Measurements from ENCODE around the gene PSMF1.

The PSMF1 gene

DNA sequence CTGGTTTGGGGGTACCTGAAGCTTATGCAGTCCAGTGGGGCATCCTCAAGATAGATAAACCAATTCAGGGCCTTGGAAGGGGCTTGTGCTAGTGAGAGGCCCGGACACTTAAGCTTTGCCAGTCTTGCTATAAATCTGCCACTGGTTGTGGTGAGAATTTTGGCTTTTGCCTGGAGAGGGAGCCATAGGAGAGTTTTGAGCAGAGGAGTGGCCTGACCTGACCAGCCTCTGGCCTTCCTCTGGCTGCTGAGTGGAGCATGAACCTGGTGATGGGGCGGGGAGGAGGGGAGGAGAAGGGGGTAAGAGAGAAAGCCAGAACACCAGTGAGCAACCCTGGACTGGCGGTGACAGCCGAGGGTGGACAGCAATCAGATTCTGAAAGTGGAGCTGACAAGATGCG is 59.3 kb downstream of the PSMF1 start:
- no peak overlapping the region for H3K4me3 ChIP-seq (ENCODE audit: low read depth, low read length)
- DNase-seq (ENCODE audit: low read depth, low spot score): no peak
- in situ Hi-C loops (cut with HindIII; ENCODE audit: low sequenced_read_pairs): no loop called here
- TF ChIP-seq, protein P1, sequence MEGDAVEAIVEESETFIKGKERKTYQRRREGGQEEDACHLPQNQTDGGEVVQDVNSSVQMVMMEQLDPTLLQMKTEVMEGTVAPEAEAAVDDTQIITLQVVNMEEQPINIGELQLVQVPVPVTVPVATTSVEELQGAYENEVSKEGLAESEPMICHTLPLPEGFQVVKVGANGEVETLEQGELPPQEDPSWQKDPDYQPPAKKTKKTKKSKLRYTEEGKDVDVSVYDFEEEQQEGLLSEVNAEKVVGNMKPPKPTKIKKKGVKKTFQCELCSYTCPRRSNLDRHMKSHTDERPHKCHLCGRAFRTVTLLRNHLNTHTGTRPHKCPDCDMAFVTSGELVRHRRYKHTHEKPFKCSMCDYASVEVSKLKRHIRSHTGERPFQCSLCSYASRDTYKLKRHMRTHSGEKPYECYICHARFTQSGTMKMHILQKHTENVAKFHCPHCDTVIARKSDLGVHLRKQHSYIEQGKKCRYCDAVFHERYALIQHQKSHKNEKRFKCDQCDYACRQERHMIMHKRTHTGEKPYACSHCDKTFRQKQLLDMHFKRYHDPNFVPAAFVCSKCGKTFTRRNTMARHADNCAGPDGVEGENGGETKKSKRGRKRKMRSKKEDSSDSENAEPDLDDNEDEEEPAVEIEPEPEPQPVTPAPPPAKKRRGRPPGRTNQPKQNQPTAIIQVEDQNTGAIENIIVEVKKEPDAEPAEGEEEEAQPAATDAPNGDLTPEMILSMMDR (IDR thresholded peaks at IDR 0.05; ENCODE audit: low read depth, low read length): no peak

- in situ Hi-C loops (cut with HindIII; ENCODE audit: low sequenced_read_pairs): no loop called here
- DNase-seq (ENCODE audit: low read depth, low spot score): no peak
- no peak overlapping the region for H3K4me3 ChIP-seq (ENCODE audit: low read depth, low read length)
- TF ChIP-seq, protein P1 (IDR thresholded peaks at IDR 0.05; ENCODE audit: low read depth, low read length): no peak
These were observed 59.7 kb downstream of the PSMF1 start for GRCh38 chr20:1178103-1178502.

- no peak overlapping the region for H3K4me3 ChIP-seq (ENCODE audit: low read depth, low read length)
- DNase-seq (ENCODE audit: low read depth, low spot score): no peak
- in situ Hi-C loops (cut with HindIII; ENCODE audit: low sequenced_read_pairs): no loop called here
- TF ChIP-seq, protein P1 (IDR thresholded peaks at IDR 0.05; ENCODE audit: low read depth, low read length): no peak
These were observed 60.2 kb downstream of the PSMF1 start for GRCh38 chr20:1178623-1179022.

DNA sequence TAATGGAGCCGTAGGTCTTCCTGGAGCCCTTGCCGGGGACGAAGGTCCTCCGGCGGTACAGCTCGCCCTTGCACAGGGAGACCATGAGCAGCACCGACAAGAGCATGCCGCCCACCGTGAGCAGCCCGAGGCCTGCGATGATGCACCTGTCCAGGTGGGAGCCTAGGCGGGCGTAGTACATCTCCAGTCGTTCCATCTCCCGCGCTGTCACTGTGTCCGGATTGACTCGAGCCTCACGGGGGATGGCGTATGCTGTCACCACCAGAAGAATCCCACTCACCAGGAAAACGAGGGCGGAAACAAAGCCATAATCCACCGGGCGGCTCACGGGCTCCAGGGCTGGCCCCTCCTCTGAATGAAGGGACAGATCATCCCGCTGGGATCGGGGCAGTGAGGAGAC is 62.5 kb downstream of the PSMF1 start:
- H3K4me3 ChIP-seq (ENCODE audit: low read depth, low read length): no peak overlapping the region
- in situ Hi-C loops (cut with HindIII; ENCODE audit: low sequenced_read_pairs): no loop called here
- TF ChIP-seq, protein P1 (IDR thresholded peaks at IDR 0.05; ENCODE audit: low read depth, low read length): no peak
- DNase-seq (ENCODE audit: low read depth, low spot score): no peak

DNA sequence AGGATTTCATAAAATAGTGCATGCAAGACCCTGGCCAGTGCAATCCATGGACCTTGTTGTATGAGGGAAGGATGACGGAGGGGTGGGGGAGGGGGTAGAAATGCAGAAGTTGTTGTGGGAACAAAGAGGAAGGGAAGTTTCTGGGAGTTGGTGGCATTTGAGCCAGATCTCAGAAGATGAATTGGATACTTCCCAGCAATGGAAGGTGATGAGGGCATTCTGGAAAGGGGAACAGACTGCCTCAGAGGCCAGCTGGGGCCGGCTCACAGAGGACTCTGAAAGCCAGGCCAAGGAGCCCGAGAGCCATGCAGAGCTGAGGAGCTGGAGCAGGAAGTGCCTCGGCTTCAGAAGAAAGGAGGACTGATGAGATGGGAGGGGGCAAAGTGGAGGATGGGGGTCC is 63.7 kb downstream of the PSMF1 start:
- in situ Hi-C loops (cut with HindIII; ENCODE audit: low sequenced_read_pairs): no loop called here
- TF ChIP-seq, protein P1 (IDR thresholded peaks at IDR 0.05; ENCODE audit: low read depth, low read length): no peak
- no peak overlapping the region for H3K4me3 ChIP-seq (ENCODE audit: low read depth, low read length)

GRCh38 chr20:1183153-1183552 is 64.8 kb downstream of the PSMF1 start:
- in situ Hi-C loops (cut with HindIII; ENCODE audit: low sequenced_read_pairs): no loop called here
- no peak for DNase-seq (ENCODE audit: low read depth, low spot score)
- TF ChIP-seq, protein P1 (IDR thresholded peaks at IDR 0.05; ENCODE audit: low read depth, low read length): no peak
- no peak overlapping the region for H3K4me3 ChIP-seq (ENCODE audit: low read depth, low read length)

More for the DNA sequence above, 63.7 kb downstream of the PSMF1 start:
- DNase-seq (ENCODE audit: low read depth, low spot score): no peak

GRCh38 chr20:1184260-1184637 is 65.8 kb downstream of the PSMF1 start:
- DNase-seq (ENCODE audit: low read depth, low spot score): no peak
- no peak overlapping the region for H3K4me3 ChIP-seq (ENCODE audit: low read depth, low read length)
- in situ Hi-C loops (cut with HindIII; ENCODE audit: low sequenced_read_pairs): no loop called here
- TF ChIP-seq, protein P1 (IDR thresholded peaks at IDR 0.05; ENCODE audit: low read depth, low read length): no peak
